ENCODE data around the gene ZNF678.

GRCh38 chr1:227723474-227723873 lies 160.1 kb downstream of the ZNF678 start:
- TF ChIP-seq CTCF (IDR thresholded peaks at IDR 0.05; ENCODE audit: poor library complexity) (no peak), EZH2phosphoT487 (IDR thresholded peaks at IDR 0.05; ENCODE audit: low read depth, severe bottlenecking, unreplicated experiment) (no peak)

Data from hepatocyte (in vitro differentiated cells).